HL-60 (cell line): ENCODE data around the gene TRPM2.

Source experiments
- POLR2AphosphoS5 ChIP-seq: IDR thresholded peaks from 2 replicates; pipeline ENCODE4 v1.6.1; 2012; ENCODE audit warnings: low read depth
- REST ChIP-seq: IDR thresholded peaks from 2 replicates; pipeline ENCODE4 v1.6.1; 2012; ENCODE audit warnings: low read depth; ENCODE audit not compliant: insufficient replicate concordance
- TF ChIP-seq, protein P1 (sequence below): IDR thresholded peaks from one replicate; pipeline ENCODE4 v1.5.1; 2011; ENCODE audit warnings: low read length, control low read depth, inconsistent platforms; ENCODE audit not compliant: insufficient read depth

- TF ChIP-seq, protein P1, sequence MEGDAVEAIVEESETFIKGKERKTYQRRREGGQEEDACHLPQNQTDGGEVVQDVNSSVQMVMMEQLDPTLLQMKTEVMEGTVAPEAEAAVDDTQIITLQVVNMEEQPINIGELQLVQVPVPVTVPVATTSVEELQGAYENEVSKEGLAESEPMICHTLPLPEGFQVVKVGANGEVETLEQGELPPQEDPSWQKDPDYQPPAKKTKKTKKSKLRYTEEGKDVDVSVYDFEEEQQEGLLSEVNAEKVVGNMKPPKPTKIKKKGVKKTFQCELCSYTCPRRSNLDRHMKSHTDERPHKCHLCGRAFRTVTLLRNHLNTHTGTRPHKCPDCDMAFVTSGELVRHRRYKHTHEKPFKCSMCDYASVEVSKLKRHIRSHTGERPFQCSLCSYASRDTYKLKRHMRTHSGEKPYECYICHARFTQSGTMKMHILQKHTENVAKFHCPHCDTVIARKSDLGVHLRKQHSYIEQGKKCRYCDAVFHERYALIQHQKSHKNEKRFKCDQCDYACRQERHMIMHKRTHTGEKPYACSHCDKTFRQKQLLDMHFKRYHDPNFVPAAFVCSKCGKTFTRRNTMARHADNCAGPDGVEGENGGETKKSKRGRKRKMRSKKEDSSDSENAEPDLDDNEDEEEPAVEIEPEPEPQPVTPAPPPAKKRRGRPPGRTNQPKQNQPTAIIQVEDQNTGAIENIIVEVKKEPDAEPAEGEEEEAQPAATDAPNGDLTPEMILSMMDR, result no peak
- TF ChIP-seq REST, result no peak
- TF ChIP-seq POLR2AphosphoS5, result peak; percentile 78
These were observed 25.8 kb upstream of the TRPM2 start for GRCh38 chr21:44327603-44327974.
